Natural killer cell (primary cell): ENCODE data around the gene FTO. TPM values are rescaled to one million over a fixed set of nuclear protein-coding genes. Genes with fewer than 3 reads are reported as not detected.

Experiments
- ATAC-seq, 3 donors: fragments of 150-1000 bp in 2 of 3; fragments of 200-7000 bp in 1 of 3; cut with Tn5 transposase; 1 replicate in 1 of 3; 2 replicates in 2 of 3; pipeline ENCODE4 v1.10.0; 2021; ENCODE audit warnings: mild to moderate bottlenecking in 2 of 3, moderate library complexity in 2 of 3
- DNase-seq, 2 donors: peaks; one replicate each; pipeline versions ENCODE4 v3.0.0 to v3.0.0-alpha.2; 2013 to 2021; ENCODE audit warnings: mixed read lengths in 1 of 2
- H3K27ac ChIP-seq: one replicate; pipeline ENCODE4 v1.5.1; 2013; ENCODE audit warnings: mild to moderate bottlenecking, low read length
- H3K27me3 ChIP-seq: one replicate; pipeline ENCODE4 v1.6.1; 2013; ENCODE audit warnings: low read length; ENCODE audit not compliant: control insufficient read depth, insufficient read depth
- H3K36me3 ChIP-seq: one replicate; pipeline ENCODE4 v1.6.1; 2013; ENCODE audit warnings: low read length; ENCODE audit not compliant: control insufficient read depth, insufficient read depth
- H3K4me1 ChIP-seq: one replicate; pipeline ENCODE4 v1.6.1; 2013; ENCODE audit warnings: low read length; ENCODE audit not compliant: control insufficient read depth, insufficient read depth
- H3K4me3 ChIP-seq: one replicate; pipeline ENCODE4 v1.5.1; 2013; ENCODE audit warnings: low read length
- H3K9me3 ChIP-seq: one replicate; pipeline ENCODE4 v1.6.1; 2013; ENCODE audit warnings: low read length; ENCODE audit not compliant: control insufficient read depth, insufficient read depth
- H3K27ac Mint-ChIP-seq, 2 donors: one replicate each; pipeline ENCODE4 v1.8.0; 2022; ENCODE audit warnings: mild to moderate bottlenecking in 2 of 2, mixed read lengths in 2 of 2, moderate library complexity in 1 of 2
- H3K27me3 Mint-ChIP-seq, 2 donors: one replicate each; pipeline ENCODE4 v1.8.0; 2022; ENCODE audit warnings: low read depth in 2 of 2, mixed read lengths in 2 of 2
- H3K36me3 Mint-ChIP-seq: one replicate; pipeline ENCODE4 v1.8.0; 2022; ENCODE audit warnings: mixed read lengths
- H3K4me1 Mint-ChIP-seq, 2 donors: one replicate each; pipeline ENCODE4 v1.8.0; 2022; ENCODE audit warnings: mixed read lengths in 2 of 2
- H3K4me3 Mint-ChIP-seq: one replicate; pipeline ENCODE4 v1.8.0; 2022; ENCODE audit warnings: mild to moderate bottlenecking, moderate library complexity, mixed read lengths
- H3K9me3 Mint-ChIP-seq, 2 donors: one replicate each; pipeline ENCODE4 v1.8.0; 2022; ENCODE audit warnings: mixed read lengths in 2 of 2
- WGBS: methylation state at CpG from one replicate; pipeline ENCODE4 v1.1.7; 2013; ENCODE audit warnings: missing lambda C conversion rate; ENCODE audit not compliant: insufficient coverage; 5-methylcytosine and 5-hydroxymethylcytosine counted together
- intact Hi-C: fragments of 100-400 bp; cut with micrococcal nuclease; formaldehyde crosslinking; loops from one replicate; pipeline ENCODE4 v1.14.2; 2022
- total RNA-seq, 4 donors: library from RNA; stranded (reverse); fragments of 120-200 nt in 1 of 4; gene quantifications; one replicate each; pipeline versions ENCODE4 v1.2.3 to v1.2.4, GENCODE V29; 2013 to 2022
- TF ChIP-seq, protein P1 (sequence below): fragments of 200-600 bp; IDR thresholded peaks from one replicate; pipeline ENCODE4 v1.8.0; 2022; ENCODE audit warnings: antibody characterized with exemption

The FTO gene
- total RNA-seq, 3 donors from 2014 or later (not counting 1 experiment from before 2014, with no cell fraction given), result 55.4 to 70.5 (median 55.4) TPM

- H3K4me3 ChIP-seq, result no peak overlapping the region
- TF ChIP-seq, protein P1, sequence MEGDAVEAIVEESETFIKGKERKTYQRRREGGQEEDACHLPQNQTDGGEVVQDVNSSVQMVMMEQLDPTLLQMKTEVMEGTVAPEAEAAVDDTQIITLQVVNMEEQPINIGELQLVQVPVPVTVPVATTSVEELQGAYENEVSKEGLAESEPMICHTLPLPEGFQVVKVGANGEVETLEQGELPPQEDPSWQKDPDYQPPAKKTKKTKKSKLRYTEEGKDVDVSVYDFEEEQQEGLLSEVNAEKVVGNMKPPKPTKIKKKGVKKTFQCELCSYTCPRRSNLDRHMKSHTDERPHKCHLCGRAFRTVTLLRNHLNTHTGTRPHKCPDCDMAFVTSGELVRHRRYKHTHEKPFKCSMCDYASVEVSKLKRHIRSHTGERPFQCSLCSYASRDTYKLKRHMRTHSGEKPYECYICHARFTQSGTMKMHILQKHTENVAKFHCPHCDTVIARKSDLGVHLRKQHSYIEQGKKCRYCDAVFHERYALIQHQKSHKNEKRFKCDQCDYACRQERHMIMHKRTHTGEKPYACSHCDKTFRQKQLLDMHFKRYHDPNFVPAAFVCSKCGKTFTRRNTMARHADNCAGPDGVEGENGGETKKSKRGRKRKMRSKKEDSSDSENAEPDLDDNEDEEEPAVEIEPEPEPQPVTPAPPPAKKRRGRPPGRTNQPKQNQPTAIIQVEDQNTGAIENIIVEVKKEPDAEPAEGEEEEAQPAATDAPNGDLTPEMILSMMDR, result no peak
- no peak overlapping the region for H3K27ac ChIP-seq
- WGBS, result 92% methylated on average over 3 of the region's 8 CpGs
- Mint-ChIP-seq H3K4me1 (no peaks in the 10 kb centered on the region), H3K36me3 (no peaks in the 10 kb centered on the region), H3K27ac (no peak overlapping the region), H3K27me3 (no peaks in the 10 kb centered on the region), H3K9me3 (no peaks in the 10 kb centered on the region), H3K4me3 (no peak overlapping the region)
- H3K9me3 ChIP-seq, result no peaks in the 10 kb centered on the region
- no peak for DNase-seq
- intact Hi-C loops, result no loop called here
- H3K4me1 ChIP-seq, result no peaks in the 10 kb centered on the region
- ATAC-seq, result no peak
- H3K36me3 ChIP-seq, result no peaks in the 10 kb centered on the region
- no peaks in the 10 kb centered on the region for H3K27me3 ChIP-seq
Observed at GRCh38 chr16:54067322-54068065, 363.5 kb downstream of the FTO start.

GRCh38 chr16:54068212-54068611 lies 364.3 kb downstream of the FTO start:
- no peak overlapping the region for H3K4me3 ChIP-seq
- Mint-ChIP-seq H3K4me1 (no peaks in the 10 kb centered on the region), H3K9me3 (no peaks in the 10 kb centered on the region), H3K36me3 (no peaks in the 10 kb centered on the region), H3K27ac (no peak overlapping the region), H3K27me3 (no peaks in the 10 kb centered on the region), H3K4me3 (no peak overlapping the region)
- TF ChIP-seq, protein P1, result no peak
- no peaks in the 10 kb centered on the region for H3K4me1 ChIP-seq
- H3K9me3 ChIP-seq, result no peaks in the 10 kb centered on the region
- H3K27ac ChIP-seq, result no peak overlapping the region
- intact Hi-C loops, result no loop called here
- WGBS, result 90% methylated on average over 2 of the region's 2 CpGs
- no peaks in the 10 kb centered on the region for H3K27me3 ChIP-seq
- no peaks in the 10 kb centered on the region for H3K36me3 ChIP-seq
- DNase-seq (no peak), ATAC-seq (no peak)

DNA sequence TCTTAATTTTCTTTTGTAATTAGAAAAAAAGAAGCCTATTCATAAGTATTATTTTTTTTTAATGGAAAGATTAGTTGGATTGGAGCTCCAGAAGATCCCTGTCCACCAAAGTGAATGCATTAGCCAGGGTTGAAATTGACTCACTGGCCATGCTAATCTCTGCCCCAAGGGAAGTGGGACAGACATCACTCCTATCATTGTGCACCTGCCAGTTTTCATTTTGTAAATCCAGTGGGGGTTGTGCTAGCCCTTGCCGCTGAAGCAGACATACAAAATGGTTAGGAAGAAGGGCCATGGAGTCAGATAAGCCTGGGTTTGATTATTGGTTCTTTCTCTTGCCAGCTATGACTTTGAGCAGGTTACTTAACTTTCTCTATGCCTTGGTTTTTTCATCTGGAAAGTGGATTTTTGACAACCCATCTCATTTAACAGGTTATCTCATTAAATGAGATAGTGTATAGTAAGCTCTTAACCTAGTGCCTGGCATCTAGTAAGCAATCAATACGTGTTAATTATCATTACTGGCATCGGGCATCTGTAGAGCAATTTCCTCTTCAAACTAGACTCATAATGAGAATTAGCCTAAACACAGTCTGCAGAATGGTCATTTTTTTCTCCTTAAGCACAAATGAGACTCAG lies 365.8 kb downstream of the FTO start:
- no peak overlapping the region for H3K4me3 ChIP-seq
- no peak overlapping the region for H3K4me3 Mint-ChIP-seq
- H3K9me3 Mint-ChIP-seq, result no peaks in the 10 kb centered on the region
- ATAC-seq (no peak), DNase-seq (no peak)
- H3K36me3 ChIP-seq, result no peaks in the 10 kb centered on the region
- H3K27me3 ChIP-seq, result no peaks in the 10 kb centered on the region
- WGBS, result 89% methylated on average over 3 of the region's 3 CpGs
- intact Hi-C loops, result no loop called here
- no peaks in the 10 kb centered on the region for H3K9me3 ChIP-seq
- no peaks in the 10 kb centered on the region for H3K4me1 ChIP-seq
- H3K4me1 Mint-ChIP-seq, result no peaks in the 10 kb centered on the region
- TF ChIP-seq, protein P1, result no peak
- no peak overlapping the region for H3K27ac Mint-ChIP-seq
- no peaks in the 10 kb centered on the region for H3K36me3 Mint-ChIP-seq
- H3K27me3 Mint-ChIP-seq, result no peaks in the 10 kb centered on the region
- no peak overlapping the region for H3K27ac ChIP-seq
